Trophoblast cell (in vitro differentiated cells and primary cell): ENCODE measurements around the gene RASIP1.

Source experiments
- DNase-seq, 2 donors: peaks; one replicate each; pipeline ENCODE4 v3.0.0-alpha.2; 2016
- H2AFZ ChIP-seq: 2 replicates; pipeline ENCODE4 v1.6.1; 2013; ENCODE audit warnings: low read length, moderate library complexity, mild to moderate bottlenecking; ENCODE audit not compliant: insufficient read depth, poor library complexity
- H2AK5ac ChIP-seq: 2 replicates; pipeline ENCODE4 v1.6.1; 2013; ENCODE audit warnings: mild to moderate bottlenecking, low read length
- H2BK120ac ChIP-seq: 2 replicates; pipeline ENCODE4 v1.6.1; 2013; ENCODE audit warnings: low read length, mild to moderate bottlenecking, moderate library complexity; ENCODE audit not compliant: insufficient read depth, poor library complexity
- H2BK12ac ChIP-seq: 2 replicates; pipeline ENCODE4 v1.6.1; 2013; ENCODE audit warnings: mild to moderate bottlenecking, low read length, moderate library complexity
- H2BK5ac ChIP-seq: 2 replicates; pipeline ENCODE4 v1.6.1; 2013; ENCODE audit warnings: low read length, low read depth, moderate library complexity, mild to moderate bottlenecking; ENCODE audit not compliant: poor library complexity
- H3K14ac ChIP-seq: 2 replicates; pipeline ENCODE4 v1.6.1; 2013; ENCODE audit warnings: mild to moderate bottlenecking, low read length
- H3K18ac ChIP-seq: 2 replicates; pipeline ENCODE4 v1.6.1; 2013; ENCODE audit warnings: mild to moderate bottlenecking, low read length
- H3K23ac ChIP-seq: 2 replicates; pipeline ENCODE4 v1.6.1; 2013; ENCODE audit warnings: low read length
- H3K27ac ChIP-seq: 2 replicates; pipeline ENCODE4 v1.5.1; 2013; ENCODE audit warnings: low read depth, mild to moderate bottlenecking, inconsistent platforms, low read length, moderate library complexity
- H3K27me3 ChIP-seq: 2 replicates; pipeline ENCODE4 v1.6.1; 2013; ENCODE audit warnings: inconsistent platforms, mild to moderate bottlenecking, low read length, moderate library complexity; ENCODE audit not compliant: insufficient read depth
- H3K36me3 ChIP-seq, 2 experiments: 1 replicate in 1 of 2; 2 replicates in 1 of 2; pipeline ENCODE4 v1.6.1; 2013; ENCODE audit warnings: low read length in 2 of 2, mild to moderate bottlenecking in 2 of 2, moderate library complexity in 1 of 2; ENCODE audit not compliant: insufficient read depth in 2 of 2, control insufficient read depth in 1 of 2
- H3K4ac ChIP-seq: 2 replicates; pipeline ENCODE4 v1.6.1; 2013; ENCODE audit warnings: low read depth, mild to moderate bottlenecking, low read length, moderate library complexity
- H3K4me1 ChIP-seq, 2 experiments: 1 replicate in 1 of 2; 2 replicates in 1 of 2; pipeline ENCODE4 v1.6.1; 2013; ENCODE audit warnings: low read length in 2 of 2, mild to moderate bottlenecking in 2 of 2, moderate library complexity in 1 of 2; ENCODE audit not compliant: insufficient read depth in 2 of 2, control insufficient read depth in 1 of 2
- H3K4me2 ChIP-seq: 2 replicates; pipeline ENCODE4 v1.6.1; 2013; ENCODE audit warnings: inconsistent platforms, mild to moderate bottlenecking, low read length, moderate library complexity
- H3K4me3 ChIP-seq: 2 replicates; pipeline ENCODE4 v1.5.1; 2013; ENCODE audit warnings: mild to moderate bottlenecking, low read depth, low read length, inconsistent platforms
- H3K79me1 ChIP-seq: one replicate; pipeline ENCODE4 v1.6.1; 2013; ENCODE audit warnings: low read length
- H3K79me2 ChIP-seq: 2 replicates; pipeline ENCODE4 v1.6.1; 2013; ENCODE audit warnings: low read length, mild to moderate bottlenecking; ENCODE audit not compliant: control insufficient read depth, insufficient read depth, poor library complexity
- H3K9ac ChIP-seq: 2 replicates; pipeline ENCODE4 v1.6.1; 2013; ENCODE audit warnings: mild to moderate bottlenecking, low read length
- H3K9me3 ChIP-seq: 2 replicates; pipeline ENCODE4 v1.6.1; 2013; ENCODE audit warnings: low read depth, mild to moderate bottlenecking, control low read depth, inconsistent platforms, low read length; ENCODE audit not compliant: insufficient read depth
- H4K12ac ChIP-seq: 2 replicates; pipeline ENCODE4 v1.6.1; 2013; ENCODE audit warnings: low read depth, mild to moderate bottlenecking, low read length, moderate library complexity
- H4K8ac ChIP-seq: 2 replicates; pipeline ENCODE4 v1.6.1; 2013; ENCODE audit warnings: low read depth, mild to moderate bottlenecking, low read length, moderate library complexity
- H4K91ac ChIP-seq: one replicate; pipeline ENCODE4 v1.6.1; 2013; ENCODE audit warnings: low read depth, mild to moderate bottlenecking, low read length, moderate library complexity
- WGBS: extraction: QIAGEN DNeasy Blood & Tissue Kit; methylation state at CpG from one replicate; pipeline ENCODE4 v1.1.7; 2013; ENCODE audit warnings: missing lambda C conversion rate; ENCODE audit not compliant: insufficient read length, insufficient coverage; ENCODE audit errors: extremely low coverage; 5-methylcytosine and 5-hydroxymethylcytosine counted together

The RASIP1 gene

DNA sequence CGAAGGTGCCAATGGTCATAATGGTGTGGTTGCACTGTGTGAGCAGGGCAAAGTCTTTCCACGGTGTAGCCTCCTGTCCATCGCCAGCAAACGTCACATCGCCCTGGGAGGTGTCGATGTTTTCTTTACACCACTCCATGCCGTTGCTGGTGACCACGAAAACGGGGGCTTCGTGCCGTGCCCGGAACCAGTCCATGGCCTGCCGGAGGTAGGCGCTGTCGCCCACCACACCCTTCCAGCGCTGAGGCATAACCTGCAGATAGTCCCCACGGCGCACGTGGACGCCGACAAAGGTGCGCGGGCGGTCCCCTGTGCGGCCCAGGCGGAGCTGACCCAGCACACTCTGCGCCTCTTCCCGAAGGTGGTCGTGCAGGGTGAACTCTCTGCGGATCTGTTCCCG is 9.9 kb upstream of the RASIP1 start:
- no peak overlapping the region for H2AFZ ChIP-seq
- H3K18ac ChIP-seq = no peak overlapping the region
- DNase-seq = no peak
- no peak overlapping the region for H3K4me3 ChIP-seq
- no peaks in the 10 kb centered on the region for H3K27me3 ChIP-seq
- no peak overlapping the region for H4K12ac ChIP-seq
- no peak overlapping the region for H3K4ac ChIP-seq
- no peak overlapping the region for H3K9ac ChIP-seq
- peaks cover 4% of the 10 kb centered on the region for H3K9me3 ChIP-seq
- H4K8ac ChIP-seq = no peak overlapping the region
- H2BK120ac ChIP-seq = no peak overlapping the region
- H3K4me1 ChIP-seq = peaks cover 11 to 15% of the 10 kb centered on the region in 2 experiments
- WGBS = no CpG with 5 or more reads among the region's 31 CpGs
- no peak overlapping the region for H2BK12ac ChIP-seq
- no peak overlapping the region for H2BK5ac ChIP-seq
- H3K36me3 ChIP-seq = no peaks in the 10 kb centered on the region
- peaks cover 2% of the 10 kb centered on the region for H3K79me1 ChIP-seq
- no peak overlapping the region for H4K91ac ChIP-seq
- no peak overlapping the region for H3K27ac ChIP-seq
- no peak overlapping the region for H3K23ac ChIP-seq
- no peaks in the 10 kb centered on the region for H3K79me2 ChIP-seq
- no peak overlapping the region for H3K14ac ChIP-seq
- no peak overlapping the region for H3K4me2 ChIP-seq
- no peak overlapping the region for H2AK5ac ChIP-seq

DNA sequence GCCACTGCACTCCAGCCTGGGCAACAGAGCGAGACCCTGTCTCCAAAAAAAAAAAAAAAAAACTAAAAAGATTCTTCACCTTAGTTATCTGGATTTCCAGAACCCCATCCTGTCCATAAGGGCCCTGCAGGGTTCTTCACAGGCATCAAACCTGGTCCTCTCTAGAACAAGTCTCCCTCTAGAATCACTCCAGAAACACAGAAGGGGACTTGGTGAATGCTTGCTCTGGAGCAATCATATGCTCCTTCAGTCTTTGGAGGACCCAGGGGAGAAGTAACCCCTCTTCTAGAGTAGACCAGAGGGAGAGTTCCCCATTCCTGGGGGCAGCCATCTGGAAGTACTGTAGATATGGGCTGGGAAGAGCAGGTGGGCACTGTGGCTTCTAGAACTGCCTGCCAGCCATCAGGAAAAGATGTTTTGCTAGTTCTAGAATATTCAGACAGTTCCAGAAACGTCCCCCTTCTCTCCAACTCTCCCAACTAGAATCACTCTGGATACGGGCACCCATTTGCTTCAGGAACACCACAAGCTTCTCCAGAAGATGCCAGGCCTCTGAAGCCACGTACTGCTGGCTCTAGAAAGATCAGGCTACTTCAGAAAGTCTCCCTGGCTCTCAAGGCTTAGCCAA is 9.3 kb upstream of the RASIP1 start:
- Histone ChIP-seq H2BK12ac (no peak overlapping the region), H3K36me3 (no peaks in the 10 kb centered on the region), H4K12ac (no peak overlapping the region), H3K27ac (no peak overlapping the region), H3K79me2 (no peaks in the 10 kb centered on the region), H3K27me3 (no peaks in the 10 kb centered on the region), H3K4me3 (no peak overlapping the region), H3K4me2 (no peak overlapping the region), H4K8ac (no peak overlapping the region), H3K23ac (no peak overlapping the region), H2BK5ac (no peak overlapping the region), H2BK120ac (no peak overlapping the region), H3K4ac (no peak overlapping the region), H3K79me1 (peaks cover 2% of the 10 kb centered on the region), H3K4me1 (peaks cover 11 to 15% of the 10 kb centered on the region in 2 experiments), H3K9ac (no peak overlapping the region), H4K91ac (no peak overlapping the region), H3K14ac (no peak overlapping the region), H2AFZ (no peak overlapping the region), H3K9me3 (peaks cover 4% of the 10 kb centered on the region), H2AK5ac (no peak overlapping the region), H3K18ac (no peak overlapping the region)
- no peak for DNase-seq
- no CpG with 5 or more reads among the region's 4 CpGs for WGBS

DNA sequence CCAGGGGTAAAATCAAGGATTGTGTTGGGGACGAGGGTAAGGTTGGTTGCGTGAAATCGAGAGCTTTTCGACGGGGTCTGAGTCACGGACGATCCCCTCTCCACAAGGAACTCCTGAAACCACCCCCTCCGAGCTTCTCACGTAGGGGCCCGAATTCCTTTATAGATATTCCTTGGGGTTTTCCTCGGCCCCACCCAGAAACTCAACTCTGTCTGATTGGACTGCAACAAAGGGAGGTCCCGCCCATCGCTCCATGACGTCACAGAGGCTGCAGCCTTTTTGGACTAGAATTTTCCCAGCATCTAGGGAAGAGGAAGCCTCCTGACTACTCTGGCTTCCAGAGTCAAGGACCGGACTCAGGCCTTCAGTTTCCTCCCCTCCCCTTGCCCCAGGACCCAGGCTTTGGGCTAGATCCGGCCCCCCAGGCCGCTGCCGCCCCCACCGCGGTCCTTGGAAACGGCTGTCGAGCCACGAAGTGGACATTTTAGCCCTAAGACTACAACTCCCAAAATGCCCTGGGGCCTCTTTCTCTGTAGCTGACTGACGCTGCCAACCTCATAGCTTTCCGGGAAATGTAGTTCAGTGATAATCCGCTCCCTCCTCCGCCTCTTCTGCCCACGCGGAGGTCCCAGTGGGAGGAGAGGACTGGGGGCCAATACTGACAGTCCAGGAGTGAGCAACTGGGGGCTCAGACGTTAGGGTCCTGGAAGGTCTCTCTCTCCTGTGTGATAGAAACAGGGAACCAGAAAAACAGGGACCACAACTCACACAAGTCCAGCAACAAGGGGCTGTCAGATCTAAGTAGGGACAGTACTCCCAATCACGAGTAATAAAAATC is 6.5 kb upstream of the RASIP1 start, which contains the start of gene IZUMO1:
Gene IZUMO1 (minus strand): TSS at position 172 of the 838 bp plus-strand sequence. CDS start 1,050 bp downstream, outside the sequence.
- WGBS = no CpG with 5 or more reads among the region's 31 CpGs
- no peaks in the 10 kb centered on the region for H3K27me3 ChIP-seq

DNA sequence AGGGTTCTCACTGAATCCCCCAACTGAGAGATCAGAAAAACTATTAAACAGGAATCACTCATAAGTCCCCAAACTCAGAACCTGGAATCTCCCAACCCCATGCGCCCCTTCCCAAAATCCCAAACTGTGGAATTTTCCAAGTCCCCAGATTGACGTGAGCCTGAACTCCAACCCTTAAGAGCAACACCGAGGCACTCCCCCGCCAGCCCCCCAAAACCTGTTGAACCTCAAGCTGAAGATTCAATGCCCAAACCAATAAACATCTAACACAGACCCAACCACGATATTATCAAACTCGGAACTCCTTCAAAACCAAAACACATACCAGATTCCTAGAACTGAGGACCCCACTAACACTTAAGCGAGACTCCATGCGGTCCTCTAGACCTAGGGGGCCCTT is 5.7 kb upstream of the RASIP1 start:
- WGBS = no CpG with 5 or more reads among the region's 8 CpGs
- no peak overlapping the region for H3K4me3 ChIP-seq
- H3K23ac ChIP-seq = no peak overlapping the region

More for the DNA sequence above, 6.5 kb upstream of the RASIP1 start, which contains the start of gene IZUMO1:
- Histone ChIP-seq H4K12ac (peak within 1 kb of the TSS; percentile 72), H2BK5ac (peak within 1 kb of the TSS; percentile 58), H3K79me1 (peaks cover 2% of the 10 kb centered on the region), H3K14ac (no peak within 1 kb of the TSS), H2BK120ac (peak within 1 kb of the TSS; percentile 27), H3K4me3 (peak within 1 kb of the TSS; percentile 76), H3K9ac (no peak within 1 kb of the TSS), H2AK5ac (no peak within 1 kb of the TSS), H2BK12ac (no peak within 1 kb of the TSS), H3K18ac (peak within 1 kb of the TSS; percentile 54), H3K23ac (no peak within 1 kb of the TSS), H4K8ac (peak within 1 kb of the TSS; percentile 88), H3K4me1 (peaks cover 0 to 3% of the 10 kb centered on the region in 2 experiments), H3K79me2 (no peaks in the 10 kb centered on the region), H3K9me3 (peaks cover 4% of the 10 kb centered on the region), H3K4me2 (peak within 1 kb of the TSS; percentile 86), H2AFZ (peak within 1 kb of the TSS; percentile 86), H4K91ac (peak within 1 kb of the TSS; percentile 27), H3K4ac (no peak within 1 kb of the TSS), H3K36me3 (no peaks in the 10 kb centered on the region), H3K27ac (no peak within 1 kb of the TSS)
- peak; percentile 88 to 96 for DNase-seq

More for the DNA sequence above, 5.7 kb upstream of the RASIP1 start:
- H3K4ac ChIP-seq = no peak overlapping the region
- H2AFZ ChIP-seq = peak overlapping the region; percentile 86
- H3K14ac ChIP-seq = no peak overlapping the region
- H3K27ac ChIP-seq = no peak overlapping the region
- no peak overlapping the region for H2AK5ac ChIP-seq
- no peak overlapping the region for H2BK120ac ChIP-seq
- H4K91ac ChIP-seq = peak overlapping the region; percentile 3
- H4K8ac ChIP-seq = peak overlapping the region; percentile 56
- H3K4me1 ChIP-seq = peaks cover 0 to 3% of the 10 kb centered on the region in 2 experiments
- no peaks in the 10 kb centered on the region for H3K36me3 ChIP-seq
- H3K9ac ChIP-seq = no peak overlapping the region
- H3K4me2 ChIP-seq = no peak overlapping the region
- no peak overlapping the region for H3K18ac ChIP-seq
- H3K79me2 ChIP-seq = no peaks in the 10 kb centered on the region
- no peaks in the 10 kb centered on the region for H3K27me3 ChIP-seq
- H4K12ac ChIP-seq = peak overlapping the region; percentile 72
- H2BK5ac ChIP-seq = no peak overlapping the region
- DNase-seq = no peak
- H3K9me3 ChIP-seq = peaks cover 4% of the 10 kb centered on the region
- peaks cover 2% of the 10 kb centered on the region for H3K79me1 ChIP-seq
- no peak overlapping the region for H2BK12ac ChIP-seq
